CD14-positive monocyte (primary cell): Measurements from ENCODE around the gene CDH13. TPM values are rescaled to one million over a fixed set of nuclear protein-coding genes. Genes with fewer than 3 reads are reported as not detected.

ENCODE experiments used
- DNase-seq, 3 donors: peaks; one replicate each; pipeline ENCODE4 v3.0.0-alpha.2; 2011 to 2022
- H2AFZ ChIP-seq: 2 replicates; pipeline ENCODE4 v1.6.0; 2012; ENCODE audit warnings: mild to moderate bottlenecking, low read depth, low read length, inconsistent platforms; ENCODE audit not compliant: insufficient read depth, poor library complexity, severe bottlenecking
- H3K27ac ChIP-seq, 2 donors: 1 replicate in 1 of 2; 2 replicates in 1 of 2; pipeline ENCODE4 v1.5.1; 2012 to 2013; ENCODE audit warnings: low read length in 2 of 2, control low read depth in 1 of 2, inconsistent platforms in 1 of 2, low read depth in 1 of 2, mild to moderate bottlenecking in 1 of 2
- H3K27me3 ChIP-seq, 2 donors: one replicate each; pipeline versions ENCODE4 v1.6.0 to v1.6.1; 2011 to 2013; ENCODE audit warnings: low read length in 2 of 2; ENCODE audit not compliant: control insufficient read depth in 2 of 2, insufficient read depth in 2 of 2
- H3K36me3 ChIP-seq, 2 donors: replicated peaks in 1 of 2; 1 replicate in 1 of 2; 2 replicates in 1 of 2; pipeline versions ENCODE4 v1.5.1 to v1.6.1; 2012 to 2013; ENCODE audit warnings: low read length in 2 of 2, control low read depth in 1 of 2, inconsistent platforms in 1 of 2, mild to moderate bottlenecking in 1 of 2; ENCODE audit not compliant: insufficient read depth in 2 of 2, control insufficient read depth in 1 of 2
- H3K4me1 ChIP-seq, 2 donors: 1 replicate in 1 of 2; 2 replicates in 1 of 2; pipeline versions ENCODE4 v1.5.1 to v1.6.1; 2012 to 2013; ENCODE audit warnings: low read length in 2 of 2, control low read depth in 1 of 2, inconsistent platforms in 1 of 2, mild to moderate bottlenecking in 1 of 2, moderate library complexity in 1 of 2; ENCODE audit not compliant: insufficient read depth in 2 of 2, control insufficient read depth in 1 of 2
- H3K4me2 ChIP-seq: replicated peaks from 2 replicates; pipeline ENCODE3; 2012; ENCODE audit warnings: low read length, moderate library complexity, mild to moderate bottlenecking; ENCODE audit not compliant: poor library complexity, severe bottlenecking; ENCODE audit errors: extremely low read depth
- H3K4me3 ChIP-seq, 3 experiments: fragments of 200-600 bp in 1 of 3; sonication (generic) in 1 of 3; replicated peaks in 1 of 3; 1 replicate in 2 of 3; 2 replicates in 1 of 3; pipeline ENCODE4 v1.5.1; 2011 to 2013; ENCODE audit warnings: low read length in 3 of 3, mild to moderate bottlenecking in 3 of 3, control low read depth in 2 of 3, low read depth in 2 of 3, inconsistent platforms in 1 of 3, moderate library complexity in 1 of 3
- H3K79me2 ChIP-seq: 2 replicates; pipeline ENCODE4 v1.6.0; 2012; ENCODE audit warnings: mild to moderate bottlenecking, control low read depth, inconsistent platforms, low read length, moderate library complexity; ENCODE audit not compliant: insufficient read depth
- H3K9ac ChIP-seq: 2 replicates; pipeline ENCODE4 v1.6.0; 2017; ENCODE audit warnings: low read length, mild to moderate bottlenecking; ENCODE audit not compliant: insufficient read depth, poor library complexity, severe bottlenecking
- H3K9me3 ChIP-seq, 2 donors: replicated peaks in 1 of 2; 1 replicate in 1 of 2; 2 replicates in 1 of 2; pipeline versions ENCODE4 v1.5.1 to v1.6.1; 2012 to 2013; ENCODE audit warnings: low read length in 2 of 2, control low read depth in 1 of 2; ENCODE audit not compliant: control insufficient read depth in 1 of 2, insufficient read depth in 1 of 2
- H4K20me1 ChIP-seq: 2 replicates; pipeline ENCODE4 v1.6.0; 2012; ENCODE audit warnings: mild to moderate bottlenecking, low read length, control low read depth, moderate library complexity; ENCODE audit not compliant: insufficient read depth
- H3K27ac Mint-ChIP-seq, 7 donors: one replicate each; pipeline ENCODE4 v1.8.0; 2020; ENCODE audit warnings: mild to moderate bottlenecking in 7 of 7, mixed read lengths in 7 of 7, moderate library complexity in 6 of 7, inconsistent platforms in 2 of 7
- H3K27me3 Mint-ChIP-seq, 3 donors: one replicate each; pipeline ENCODE4 v1.8.0; 2021 to 2022; ENCODE audit warnings: low read depth in 3 of 3, mild to moderate bottlenecking in 3 of 3, mixed read lengths in 3 of 3, moderate library complexity in 3 of 3, inconsistent platforms in 1 of 3
- H3K36me3 Mint-ChIP-seq, 2 donors: one replicate each; pipeline ENCODE4 v1.8.0; 2020; ENCODE audit warnings: mixed read lengths in 2 of 2, inconsistent platforms in 1 of 2, mild to moderate bottlenecking in 1 of 2
- H3K4me1 Mint-ChIP-seq: one replicate; pipeline ENCODE4 v1.8.0; 2020; ENCODE audit warnings: mild to moderate bottlenecking, mixed read lengths
- H3K4me3 Mint-ChIP-seq, 2 donors: one replicate each; pipeline ENCODE4 v1.8.0; 2020; ENCODE audit warnings: mild to moderate bottlenecking in 2 of 2, mixed read lengths in 2 of 2, moderate library complexity in 1 of 2
- H3K9me3 Mint-ChIP-seq, 7 donors: one replicate each; pipeline ENCODE4 v1.8.0; 2020 to 2022; ENCODE audit warnings: mixed read lengths in 7 of 7, mild to moderate bottlenecking in 6 of 7, moderate library complexity in 6 of 7, inconsistent platforms in 2 of 7
- CTCF ChIP-seq: fragments of 200-600 bp; IDR thresholded peaks from one replicate; pipeline ENCODE4 v1.8.0; 2022; ENCODE audit warnings: antibody characterized with exemption, mild to moderate bottlenecking
- WGBS: methylation state at CpG from one replicate; pipeline ENCODE4 v1.1.5; 2013; ENCODE audit warnings: missing lambda C conversion rate; ENCODE audit not compliant: insufficient coverage; 5-methylcytosine and 5-hydroxymethylcytosine counted together
- intact Hi-C, 2 donors: fragments of 100-400 bp; cut with micrococcal nuclease; formaldehyde crosslinking; loops; one replicate each; pipeline versions ENCODE4 v1.15.0 to v1.15.1; 2023
- polyA plus RNA-seq, 3 donors: library from polyadenylated mRNA; depleted of rRNA in 1 of 3; unstranded in 2 of 3; stranded (reverse) in 1 of 3; fragments of 300-500 nt in 2 of 3; fragments of >200 nt in 1 of 3; fragmentation: Illumina TruSeq in 2 of 3; gene quantifications; 1 replicate in 2 of 3; 2 replicates in 1 of 3; pipeline ENCODE4 v1.2.3, GENCODE V29; 2012 to 2021

The CDH13 gene
- polyA plus RNA-seq, 3 donors, result 0.13 to 0.19 TPM; not detected in 1

- H4K20me1 ChIP-seq, result no peaks in the 10 kb centered on the region
- H3K79me2 ChIP-seq, result no peaks in the 10 kb centered on the region
- Mint-ChIP-seq H3K9me3 (peaks cover 0 to 4% (median 0%) of the 10 kb centered on the region in 7 donors), H3K4me1 (no peaks in the 10 kb centered on the region), H3K4me3 (no peak overlapping the region), H3K27ac (no peak overlapping the region), H3K27me3 (peaks cover 0 to 4% (median 3%) of the 10 kb centered on the region in 3 donors), H3K36me3 (no peaks in the 10 kb centered on the region)
- H2AFZ ChIP-seq, result no peak overlapping the region
- H3K9ac ChIP-seq, result no peak overlapping the region
- no peaks in the 10 kb centered on the region for H3K9me3 ChIP-seq
- no peaks in the 10 kb centered on the region for H3K36me3 ChIP-seq
- TF ChIP-seq CTCF, result no peak
- DNase-seq, result no peak
- H3K4me3 ChIP-seq, result no peak overlapping the region
- H3K4me1 ChIP-seq, result no peaks in the 10 kb centered on the region
- intact Hi-C loops, result no loop called here
- no peak overlapping the region for H3K4me2 ChIP-seq
- WGBS, result 63% methylated on average over 1 of the region's 12 CpGs
- H3K27me3 ChIP-seq, result no peaks in the 10 kb centered on the region
- H3K27ac ChIP-seq, result no peak overlapping the region
Observed at GRCh38 chr16:83366228-83366627, 739.5 kb downstream of the CDH13 start.

- H3K4me1 ChIP-seq, result peaks cover 0 to 6% of the 10 kb centered on the region in 2 donors
- no peak for TF ChIP-seq CTCF
- no CpG with 5 or more reads among the region's 3 CpGs for WGBS
- H3K4me2 ChIP-seq, result no peak overlapping the region
- H3K79me2 ChIP-seq, result no peaks in the 10 kb centered on the region
- H3K9me3 ChIP-seq, result no peaks in the 10 kb centered on the region
- no peak overlapping the region for H3K27ac Mint-ChIP-seq
- H3K4me3 Mint-ChIP-seq, result no peak overlapping the region
- no peaks in the 10 kb centered on the region for H4K20me1 ChIP-seq
- H3K4me1 Mint-ChIP-seq, result peaks cover 5% of the 10 kb centered on the region
- H3K9me3 Mint-ChIP-seq, result peaks cover 0 to 3% (median 0%) of the 10 kb centered on the region in 7 donors
- H3K9ac ChIP-seq, result no peak overlapping the region
- DNase-seq, result no peak
- no peaks in the 10 kb centered on the region for H3K27me3 ChIP-seq
- H3K36me3 Mint-ChIP-seq, result no peaks in the 10 kb centered on the region
- H3K36me3 ChIP-seq, result no peaks in the 10 kb centered on the region
- H3K27ac ChIP-seq, result no peak overlapping the region
- peaks cover 2 to 7% (median 2%) of the 10 kb centered on the region in 3 donors for H3K27me3 Mint-ChIP-seq
- intact Hi-C loops, result no loop called here
- no peak overlapping the region for H2AFZ ChIP-seq
- H3K4me3 ChIP-seq, result no peak overlapping the region
Observed at GRCh38 chr16:83374979-83375378, 748.2 kb downstream of the CDH13 start.
